Activated CD4-positive, CD25-positive, alpha-beta regulatory T cell treated with anti-CD3 and anti-CD28 coated beads, Interleukin-2, amount 50 U/mL, for 72 hours (primary cell): ENCODE results near the gene TAGAP.
"Not testable (repeated sequence)": the region's sequence is repeated elsewhere in the genome, so short reads cannot be mapped to it uniquely, and the experiment has no call there.

ENCODE experiments used
- DNase-seq: peaks from one replicate; pipeline ENCODE4 v3.0.0; 2021

The TAGAP gene

GRCh38 chr6:159005436-159005835, 39.4 kb downstream of the TAGAP start:
- DNase-seq, result no peak

DNA sequence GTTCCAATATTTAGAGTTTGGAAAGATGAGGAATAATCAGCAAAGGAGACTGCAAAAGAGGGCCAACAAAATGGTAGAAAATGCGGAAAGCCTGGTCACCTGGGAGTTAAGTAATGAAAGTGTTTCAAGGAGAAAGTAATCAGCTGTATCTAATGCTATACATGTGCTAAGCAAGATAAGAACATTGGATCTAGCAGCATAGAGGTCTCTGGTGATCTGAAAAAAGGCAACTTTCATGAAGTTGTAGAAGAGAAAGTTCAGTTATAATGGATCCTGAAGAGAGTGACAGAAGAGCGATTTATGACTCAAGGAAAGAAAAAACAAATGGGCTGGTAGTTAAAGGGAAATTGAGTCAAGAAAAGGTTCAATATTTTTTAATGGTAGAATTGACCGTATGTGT, 40.2 kb downstream of the TAGAP start:
- DNase-seq, result no peak

DNA sequence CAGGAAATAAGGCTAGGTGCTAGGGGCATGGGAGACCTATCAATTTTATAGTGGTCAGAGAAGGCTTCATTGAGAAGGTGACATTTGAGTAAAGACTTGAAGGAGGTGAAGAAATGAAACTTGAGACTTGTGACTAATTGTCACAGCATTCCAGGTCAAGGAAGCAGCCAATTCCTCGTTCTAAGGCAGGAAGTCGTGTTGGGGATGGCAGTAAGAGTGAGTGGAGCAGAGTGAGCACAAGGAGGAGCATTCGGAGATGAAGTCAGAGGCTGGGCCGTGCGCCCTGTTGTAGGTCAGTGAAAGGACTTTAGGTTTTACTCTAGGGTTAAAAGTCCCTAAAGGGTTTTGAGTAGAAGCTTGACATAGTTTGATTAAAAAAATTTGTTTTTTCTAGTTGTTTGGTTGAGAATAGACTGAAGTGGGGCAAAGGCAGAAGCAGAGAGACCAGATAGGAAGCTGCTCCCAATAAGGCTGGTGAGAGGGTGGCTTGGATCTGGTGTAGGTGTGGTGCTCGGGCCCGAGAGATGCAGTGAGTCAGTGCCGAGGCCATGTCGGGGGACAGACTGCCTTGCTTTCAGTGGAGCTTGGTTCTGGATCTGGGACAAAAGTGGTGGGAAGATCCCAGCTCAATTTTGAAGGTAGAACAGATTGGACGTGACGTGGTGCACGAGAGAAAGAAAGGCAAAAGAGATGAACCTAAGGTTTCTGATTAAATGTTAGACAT, 42.2 kb downstream of the TAGAP start:
- DNase-seq, result no peak

DNA sequence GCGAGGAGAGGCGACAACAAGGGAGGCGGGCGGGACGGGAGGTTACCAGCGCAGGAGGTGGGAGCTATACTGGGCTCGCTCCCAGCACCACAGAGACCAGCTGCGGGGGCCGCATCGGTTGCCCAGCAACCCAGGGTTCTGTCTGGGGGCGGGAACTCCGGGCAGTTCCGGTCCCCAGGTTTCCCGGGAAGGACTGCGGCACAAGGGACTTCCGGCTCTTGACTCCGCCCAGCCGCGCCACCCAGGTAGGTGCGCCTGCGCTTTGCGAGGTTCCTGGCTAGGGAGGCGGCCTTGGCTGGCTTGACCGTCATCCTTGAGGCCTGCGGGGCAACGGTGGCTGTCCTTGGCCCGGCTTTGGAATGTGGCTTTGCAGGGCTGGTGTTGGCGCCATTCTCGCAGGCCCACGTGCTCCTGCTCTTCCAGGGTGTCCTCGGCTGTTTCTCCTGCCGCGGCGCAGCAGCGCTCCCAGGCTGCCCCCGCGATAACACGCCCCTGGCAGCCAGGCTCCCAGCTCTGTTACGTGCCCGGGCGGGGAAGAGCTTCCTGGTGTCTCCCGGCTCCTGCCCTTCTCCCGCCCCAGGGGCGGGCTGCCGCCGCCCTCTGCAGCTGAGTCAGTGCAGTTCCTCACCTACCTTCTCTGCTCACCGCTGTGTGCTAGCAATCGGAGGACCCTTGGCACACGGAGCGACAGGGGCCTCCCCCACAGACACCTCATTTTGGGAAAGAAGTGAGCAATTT, 45.0 kb downstream of the TAGAP start, which contains the start of gene RSPH3:
TSS of gene RSPH3 (minus strand) at position 537 of the 738 bp plus-strand sequence. CDS start 652 bp downstream, outside the sequence.
- DNase-seq, result peak; percentile 91

- no peak for DNase-seq
These were observed 45.6 kb downstream of the TAGAP start for GRCh38 chr6:158999154-158999665.

DNA sequence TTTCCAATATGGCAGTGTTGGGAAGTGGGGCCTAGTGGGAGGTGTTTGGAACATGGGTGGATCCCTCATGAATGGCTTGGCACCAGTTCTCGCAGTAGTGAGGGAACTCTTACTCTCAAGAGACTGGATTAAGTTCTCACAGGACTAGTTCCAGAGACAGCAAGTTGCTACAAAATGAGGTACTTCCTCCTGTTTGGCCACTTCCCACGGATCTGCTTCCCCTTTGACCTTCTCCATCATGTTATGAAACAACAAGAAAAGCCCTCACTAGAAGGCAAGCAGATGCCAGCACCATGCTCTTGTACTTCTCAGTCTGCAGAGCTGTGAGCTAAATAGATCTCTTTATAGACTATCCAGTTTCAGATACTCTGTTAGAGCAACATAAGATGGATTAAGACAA, 47.9 kb downstream of the TAGAP start:
- no peak for DNase-seq

DNA sequence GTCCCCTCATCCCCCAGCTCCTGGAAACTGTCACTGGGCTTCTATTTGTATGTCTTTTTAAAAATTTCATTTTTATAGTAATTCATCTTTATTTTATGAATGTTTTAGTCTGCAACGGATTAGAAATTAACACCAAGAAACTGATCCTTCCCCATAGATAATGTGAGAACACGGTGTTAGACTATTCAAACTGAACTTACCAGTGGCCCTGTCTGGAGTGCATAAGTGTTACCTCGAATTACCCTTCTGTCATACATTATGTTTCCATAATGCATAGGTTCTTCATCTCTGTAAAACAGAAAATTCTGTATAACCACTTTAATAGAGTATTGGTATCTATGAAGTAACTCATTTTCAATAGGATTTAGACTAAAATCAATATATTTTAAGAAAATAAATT, 51.2 kb downstream of the TAGAP start:
- no peak for DNase-seq

DNA sequence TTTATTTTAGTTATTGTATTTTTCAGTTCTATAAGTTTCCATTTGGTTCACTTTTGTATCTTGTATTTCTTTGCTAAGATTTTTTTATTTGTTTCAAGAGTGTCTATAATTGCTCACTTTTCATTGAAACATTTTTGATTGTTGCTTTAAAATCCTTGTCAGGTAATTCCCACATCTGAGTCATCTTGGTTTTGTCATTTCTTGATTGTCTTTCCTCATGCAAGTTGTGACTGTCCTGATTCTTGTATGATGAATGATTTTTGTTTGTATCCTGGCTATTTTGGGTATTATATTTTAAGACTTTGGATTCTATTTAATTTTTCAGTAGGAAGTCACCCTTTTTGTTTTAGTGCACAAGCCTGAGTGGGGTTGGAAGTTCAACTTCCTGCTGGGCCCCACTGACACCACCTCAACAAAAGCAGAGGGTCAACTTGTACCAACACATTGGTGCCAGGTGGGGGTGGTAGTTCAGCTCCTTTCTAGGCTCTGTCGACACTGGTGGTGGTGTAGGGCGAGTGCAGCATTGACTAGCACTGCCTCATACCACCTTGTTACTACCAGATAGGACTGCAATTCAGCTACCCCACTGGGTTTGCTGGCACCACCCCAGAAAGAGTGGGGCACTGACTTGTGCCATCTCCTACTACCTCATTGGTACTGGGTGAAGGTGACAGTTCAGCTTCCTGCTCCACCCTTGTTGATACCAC, 53.6 kb downstream of the TAGAP start:
- no peak for DNase-seq

DNA sequence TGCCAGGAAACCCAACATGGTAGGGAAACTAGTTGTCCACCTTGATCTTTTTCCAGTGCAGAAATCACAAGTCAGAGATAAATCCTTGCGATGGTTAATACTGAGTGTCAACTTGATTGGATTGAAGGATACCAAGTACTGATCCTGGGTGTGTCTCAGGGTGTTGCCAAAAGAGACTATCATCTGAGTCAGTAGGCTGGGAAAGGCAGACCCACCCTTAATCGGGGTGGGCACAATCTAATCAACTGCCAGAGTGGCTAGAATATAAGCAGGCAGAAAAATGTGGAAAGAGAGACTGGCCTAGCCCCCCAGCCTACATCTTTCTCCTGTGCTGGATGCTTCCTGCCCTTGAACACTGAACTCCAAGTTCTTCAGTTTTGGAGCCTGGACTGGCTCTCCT, 55.1 kb downstream of the TAGAP start:
- DNase-seq, result not testable (repeated sequence)

GRCh38 chr6:158988477-158988876, 56.3 kb downstream of the TAGAP start:
- no peak for DNase-seq

GRCh38 chr6:158987657-158988056, 57.1 kb downstream of the TAGAP start:
- no peak for DNase-seq
